Small intestine (tissue), 16 donors: ENCODE data around the gene PNO1. TPM values are rescaled to one million over a fixed set of nuclear protein-coding genes. Genes with fewer than 3 reads are reported as not detected.
"Not testable (repeated sequence)": the region's sequence is repeated elsewhere in the genome, so short reads cannot be mapped to it uniquely, and the experiment has no call there.

ENCODE experiments used
- DNase-seq, 2 donors: peaks; one replicate each; pipeline versions ENCODE4 v3.0.0 to v3.0.0-alpha.2; 2013
- FAIRE-seq: peaks from 2 replicates; lab custom pipeline; 2012; peaks lifted over from hg19 to GRCh38; lab: Jason Lieb, UNC
- H3K27ac ChIP-seq, 3 donors: one replicate each; pipeline ENCODE4 v1.5.1; 2013; ENCODE audit warnings: low read length in 2 of 3, mild to moderate bottlenecking in 2 of 3, control low read depth in 1 of 3, inconsistent platforms in 1 of 3, low read depth in 1 of 3, moderate library complexity in 1 of 3
- H3K27me3 ChIP-seq, 3 donors: one replicate each; pipeline ENCODE4 v1.6.1; 2013; ENCODE audit warnings: low read length in 3 of 3, inconsistent platforms in 1 of 3; ENCODE audit not compliant: control insufficient read depth in 3 of 3, insufficient read depth in 3 of 3
- H3K36me3 ChIP-seq, 3 donors: one replicate each; pipeline ENCODE4 v1.6.1; 2013; ENCODE audit warnings: low read length in 3 of 3, inconsistent platforms in 1 of 3, low read depth in 1 of 3, mild to moderate bottlenecking in 1 of 3, moderate library complexity in 1 of 3; ENCODE audit not compliant: control insufficient read depth in 3 of 3, insufficient read depth in 2 of 3
- H3K4me1 ChIP-seq, 3 donors: one replicate each; pipeline ENCODE4 v1.6.1; 2013; ENCODE audit warnings: low read length in 2 of 3, inconsistent platforms in 1 of 3, low read depth in 1 of 3, mild to moderate bottlenecking in 1 of 3, moderate library complexity in 1 of 3; ENCODE audit not compliant: control insufficient read depth in 3 of 3, insufficient read depth in 2 of 3
- H3K4me3 ChIP-seq, 3 donors: one replicate each; pipeline ENCODE4 v1.5.1; 2013; ENCODE audit warnings: low read length in 3 of 3, control low read depth in 1 of 3, inconsistent platforms in 1 of 3, low read depth in 1 of 3, mild to moderate bottlenecking in 1 of 3, moderate library complexity in 1 of 3
- H3K9me3 ChIP-seq, 2 donors: one replicate each; pipeline ENCODE4 v1.6.1; 2013; ENCODE audit warnings: low read depth in 1 of 2, low read length in 1 of 2; ENCODE audit not compliant: control insufficient read depth in 2 of 2, insufficient read depth in 1 of 2
- WGBS, 3 donors: extraction: QIAGEN DNeasy Blood & Tissue Kit; methylation state at CpG; one replicate each; pipeline ENCODE4 v1.1.7; 2013; 5-methylcytosine and 5-hydroxymethylcytosine counted together
- long read RNA-seq, 10 donors: transcript quantifications; one replicate each; lab custom pipeline, GENCODE V29; 2026
- polyA plus RNA-seq, 4 donors: library from polyadenylated mRNA; stranded (reverse) in 3 of 4; unstranded in 1 of 4; fragments of 200-250 nt in 3 of 4; fragments of 120-200 nt in 1 of 4; gene quantifications; one replicate each; pipeline versions ENCODE4 v1.2.1 to v1.2.3, GENCODE V29; 2013
- donor health status: healthy with polysubstance abuse.
- donor health status: control.
- donor health status: control.
- donor health status: Bipolar disorder and iron deficiency.
- donor health status: healthy.

Gene PNO1
- polyA plus RNA-seq: 10 to 100 TPM in 2 of 4 donors, 1 to 10 TPM in 2; 4.9 to 13.5 (median 9.2) TPM
- long read RNA-seq, donor 1: 0 reads
- long read RNA-seq, donor 2, transcript PNO1-201 (7 exons, 2,286 nt): major isoform, 5 of 5 reads
- long read RNA-seq, donor 2, partial matches to known transcripts: 0 of 5 reads
- long read RNA-seq, donor 2, other reads (novel, unspliced or antisense): 0 of 5 reads
- long read RNA-seq, donor 3, partial matches to known transcripts: 0 of 4 reads
- long read RNA-seq, donor 3, other reads (novel, unspliced or antisense): 0 of 4 reads
- long read RNA-seq, donor 4: 0 reads
- long read RNA-seq, donor 5, partial matches to known transcripts: 0 of 2 reads
- long read RNA-seq, donor 5, other reads (novel, unspliced or antisense): 0 of 2 reads
- long read RNA-seq, donor 6, transcript PNO1-201 (7 exons, 2,286 nt): major isoform, 8 of 8 reads
- long read RNA-seq, donor 6, partial matches to known transcripts: 0 of 8 reads
- long read RNA-seq, donor 6, other reads (novel, unspliced or antisense): 0 of 8 reads
- long read RNA-seq, donor 7: 0 reads
- long read RNA-seq, donor 8: 0 reads
- long read RNA-seq, donor 9, partial matches to known transcripts: 0 of 2 reads
- long read RNA-seq, donor 9, other reads (novel, unspliced or antisense): 0 of 2 reads
- long read RNA-seq, donor 10, transcript PNO1-201 (7 exons, 2,286 nt): major isoform, 6 of 6 reads
- long read RNA-seq, donor 10, partial matches to known transcripts: 0 of 6 reads
- long read RNA-seq, donor 10, other reads (novel, unspliced or antisense): 0 of 6 reads

- FAIRE-seq: no peak
- Histone ChIP-seq H3K36me3 (peaks cover 2 to 7% (median 4%) of the 10 kb centered on the region in 3 donors), H3K4me1 (peaks cover 0 to 7% (median 6%) of the 10 kb centered on the region in 3 donors), H3K27me3 (no peaks in the 10 kb centered on the region), H3K27ac (peak within 1 kb of the TSS; percentile 63 to 100 (median 84)), H3K4me3 (peak within 1 kb of the TSS; percentile 78 to 87 (median 84)), H3K9me3 (no peaks in the 10 kb centered on the region)
- 0 to 1% (median 1%) methylated on average over 44 of the region's 44 CpGs for WGBS, 3 donors
- DNase-seq: peak; percentile 97 to 98
Measured at GRCh38 chr2:68157402-68158133, at the start of gene PNO1. Gene PNO1, plus strand, starts transcription at chr2:68157888. Its CDS starts 47 bp downstream, at chr2:68157935.

DNA sequence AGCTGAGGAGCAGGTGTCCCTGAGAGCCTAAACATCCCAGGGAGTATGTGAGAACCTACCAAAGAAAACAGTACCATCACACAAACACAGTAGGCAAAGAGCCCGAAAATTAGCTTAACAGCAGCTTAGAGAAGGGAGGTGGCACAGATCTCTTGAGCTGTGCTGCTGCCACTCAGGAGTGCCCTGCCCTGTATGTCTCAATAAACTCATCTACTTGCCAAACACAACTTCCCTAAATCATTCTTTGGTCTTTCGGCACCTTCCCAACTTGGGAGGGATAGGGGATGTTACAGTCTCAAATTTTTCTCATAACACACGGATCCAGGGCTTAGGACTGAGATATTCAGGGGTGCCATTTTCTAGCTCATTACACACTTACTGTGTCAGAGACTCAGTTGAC is 49.6 kb upstream of the PNO1 start:
- WGBS, 3 donors: 90 to 95% (median 92%) methylated on average over 3 of the region's 3 CpGs
- FAIRE-seq: no peak
- H3K27ac ChIP-seq: no peak overlapping the region

GRCh38 chr2:68110102-68110501 is 47.6 kb upstream of the PNO1 start:
- DNase-seq (no peak), FAIRE-seq (no peak)
- H3K9me3 ChIP-seq: no peaks in the 10 kb centered on the region
- no peak overlapping the region for H3K27ac ChIP-seq
- H3K27me3 ChIP-seq: no peaks in the 10 kb centered on the region
- WGBS, 3 donors: 64 to 77% (median 73%) methylated on average over 3 of the region's 3 CpGs
- no peak overlapping the region for H3K4me3 ChIP-seq
- no peaks in the 10 kb centered on the region for H3K36me3 ChIP-seq
- no peaks in the 10 kb centered on the region for H3K4me1 ChIP-seq

More for the DNA sequence above, 49.6 kb upstream of the PNO1 start:
- no peak for DNase-seq
- Histone ChIP-seq H3K9me3 (no peaks in the 10 kb centered on the region), H3K4me1 (no peaks in the 10 kb centered on the region), H3K4me3 (no peak overlapping the region), H3K36me3 (no peaks in the 10 kb centered on the region), H3K27me3 (no peaks in the 10 kb centered on the region)

DNA sequence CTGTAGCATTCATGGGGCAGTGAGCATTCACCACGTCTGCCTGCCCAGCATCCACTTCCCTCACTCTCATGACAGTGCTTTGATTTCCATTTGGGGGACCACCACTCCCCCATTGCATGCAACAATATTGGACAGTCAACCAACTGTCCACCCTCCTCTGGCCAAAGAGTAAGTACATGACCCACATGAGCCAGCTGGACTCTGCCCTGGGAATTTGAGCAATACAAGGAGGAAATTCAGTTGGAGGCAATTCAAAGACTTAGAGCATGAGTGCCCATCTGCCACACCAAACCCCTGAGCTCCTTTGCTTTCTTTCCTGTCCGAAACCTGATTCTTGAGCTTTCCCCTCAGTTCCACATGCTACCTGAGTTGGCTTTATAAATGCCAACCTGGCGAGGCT is 41.7 kb upstream of the PNO1 start:
- Histone ChIP-seq H3K4me3 (no peak overlapping the region), H3K27me3 (no peaks in the 10 kb centered on the region), H3K4me1 (no peaks in the 10 kb centered on the region), H3K36me3 (no peaks in the 10 kb centered on the region), H3K27ac (no peak overlapping the region), H3K9me3 (no peaks in the 10 kb centered on the region)
- DNase-seq: peak in 1 of 2 donors; percentile 3
- 73 to 84% (median 82%) methylated on average over 3 of the region's 3 CpGs for WGBS, 3 donors
- FAIRE-seq: no peak

DNA sequence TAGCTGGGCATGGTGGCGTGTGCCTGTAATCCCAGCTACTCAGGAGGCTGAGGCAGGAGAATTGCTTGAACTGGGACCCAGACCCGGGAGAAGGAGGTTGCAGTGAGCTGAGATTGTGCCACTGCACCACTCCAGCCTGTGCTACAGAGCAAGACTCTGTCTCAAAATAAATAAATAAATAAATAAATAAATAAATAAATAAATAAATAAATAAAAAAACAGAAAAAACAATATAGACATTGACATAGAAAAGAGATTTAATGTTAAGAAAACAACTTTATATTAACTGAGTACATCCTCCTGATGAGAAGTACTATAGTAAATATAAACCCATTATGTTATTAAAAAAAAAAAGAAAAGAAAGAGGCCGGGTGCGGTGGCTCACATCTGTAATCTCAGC is 39.8 kb upstream of the PNO1 start:
- not testable (repeated sequence) for H3K27me3 ChIP-seq, DNase-seq, H3K4me1 ChIP-seq, H3K9me3 ChIP-seq, FAIRE-seq, H3K27ac ChIP-seq, H3K36me3 ChIP-seq, H3K4me3 ChIP-seq
- WGBS, 3 donors: 88 to 94% (median 90%) methylated on average over 4 of the region's 4 CpGs

DNA sequence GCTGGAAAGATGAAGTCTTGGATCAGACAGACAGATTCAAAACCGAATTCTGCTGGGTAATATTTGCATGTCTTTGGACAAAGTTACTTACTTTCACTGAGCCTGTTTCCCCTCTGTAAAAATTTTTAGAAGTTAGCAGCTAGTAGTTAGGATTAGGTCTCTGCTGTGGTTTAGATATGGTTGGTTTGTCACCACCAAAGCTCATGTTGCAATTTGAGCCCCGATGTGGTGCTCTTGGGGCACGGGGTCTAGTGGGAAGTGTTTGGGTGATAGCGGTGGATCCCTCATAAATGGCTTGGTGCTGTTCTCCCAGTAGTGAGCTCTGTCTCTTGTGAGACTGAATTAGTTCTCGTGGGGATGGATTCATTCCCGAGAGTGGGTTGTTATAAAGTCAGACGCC is 38.9 kb upstream of the PNO1 start:
- FAIRE-seq: no peak
- DNase-seq: no peak
- no peak overlapping the region for H3K27ac ChIP-seq
- no peaks in the 10 kb centered on the region for H3K9me3 ChIP-seq
- H3K27me3 ChIP-seq: no peaks in the 10 kb centered on the region
- H3K4me3 ChIP-seq: no peak overlapping the region
- WGBS, 3 donors: 73 to 89% (median 83%) methylated on average over 7 of the region's 7 CpGs
- H3K4me1 ChIP-seq: no peaks in the 10 kb centered on the region
- no peaks in the 10 kb centered on the region for H3K36me3 ChIP-seq

DNA sequence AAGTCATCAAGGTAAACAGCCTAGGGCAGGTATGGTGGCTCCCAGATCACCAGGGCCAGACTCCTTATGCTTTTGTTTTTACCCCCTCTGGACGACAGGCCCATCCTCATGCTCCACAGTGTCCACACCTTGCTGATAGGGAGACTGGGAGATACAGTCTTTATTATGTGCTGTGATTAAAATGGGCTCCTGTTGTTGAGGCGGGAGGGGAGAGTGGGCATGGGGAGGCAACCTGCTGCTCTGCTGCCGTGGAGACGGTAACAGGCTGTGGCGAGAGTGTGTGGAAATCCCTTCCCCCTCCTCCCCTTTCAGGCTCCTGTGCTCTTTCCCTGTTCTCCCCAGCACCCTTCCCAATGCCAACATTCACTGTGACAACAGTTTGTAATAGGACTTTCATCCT is 38.2 kb upstream of the PNO1 start:
- no peaks in the 10 kb centered on the region for H3K9me3 ChIP-seq
- DNase-seq (no peak), FAIRE-seq (no peak)
- H3K36me3 ChIP-seq: no peaks in the 10 kb centered on the region
- H3K4me3 ChIP-seq: no peak overlapping the region
- no peaks in the 10 kb centered on the region for H3K4me1 ChIP-seq
- H3K27ac ChIP-seq: no peak overlapping the region
- H3K27me3 ChIP-seq: no peaks in the 10 kb centered on the region
- 72 to 81% (median 72%) methylated on average over 5 of the region's 5 CpGs for WGBS, 3 donors
